IMR-90 (cell line): ENCODE results near the gene HS6ST3.

Source experiments
- CEBPB ChIP-seq: IDR thresholded peaks from 2 replicates; pipeline ENCODE4 v1.6.1; 2012; ENCODE audit warnings: low read depth, low read length, improper control_type of control experiment
- MXI1 ChIP-seq: IDR thresholded peaks from 2 replicates; pipeline ENCODE4 v1.6.1; 2012; ENCODE audit warnings: low read depth, mild to moderate bottlenecking, low read length, moderate library complexity, borderline replicate concordance
- POLR2A ChIP-seq: IDR thresholded peaks from 2 replicates; pipeline ENCODE4 v1.6.1; 2012; ENCODE audit warnings: mild to moderate bottlenecking, low read depth, low read length
- RAD21 ChIP-seq: IDR thresholded peaks from 2 replicates; pipeline ENCODE4 v1.6.1; 2012; ENCODE audit warnings: low read length, improper control_type of control experiment
- TF ChIP-seq, protein P1 (sequence below): conservative IDR thresholded peaks from 2 replicates; pipeline ENCODE4 v1.5.1; 2012; ENCODE audit warnings: mild to moderate bottlenecking, low read depth, low read length, improper control_type of control experiment
- TF ChIP-seq, protein P2 (sequence below): fragments of 150-350 bp; IDR thresholded peaks from 2 replicates; pipeline ENCODE4 v1.6.1; 2017; ENCODE audit warnings: mild to moderate bottlenecking, antibody characterized with exemption, low read length, low read depth

DNA sequence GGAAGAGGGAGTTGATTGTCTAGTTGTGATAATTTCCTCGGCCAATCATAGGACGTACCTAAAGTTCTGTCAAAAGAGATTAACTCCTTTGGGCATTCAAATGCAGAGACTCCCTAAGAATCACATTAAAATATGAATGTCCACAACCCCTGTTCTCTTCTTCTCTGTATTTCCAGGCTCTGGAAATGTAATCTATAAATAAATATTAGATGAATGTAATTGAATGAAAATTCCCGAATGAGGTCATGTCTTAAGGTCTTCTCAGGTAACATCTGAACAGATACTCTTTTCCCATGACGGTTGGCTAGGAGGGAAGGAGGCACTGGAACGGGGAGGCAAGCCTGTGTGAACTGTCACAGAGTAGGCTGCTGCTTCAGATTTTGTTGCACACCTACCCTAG lies 759.2 kb downstream of the HS6ST3 start:
- TF ChIP-seq, protein P1, sequence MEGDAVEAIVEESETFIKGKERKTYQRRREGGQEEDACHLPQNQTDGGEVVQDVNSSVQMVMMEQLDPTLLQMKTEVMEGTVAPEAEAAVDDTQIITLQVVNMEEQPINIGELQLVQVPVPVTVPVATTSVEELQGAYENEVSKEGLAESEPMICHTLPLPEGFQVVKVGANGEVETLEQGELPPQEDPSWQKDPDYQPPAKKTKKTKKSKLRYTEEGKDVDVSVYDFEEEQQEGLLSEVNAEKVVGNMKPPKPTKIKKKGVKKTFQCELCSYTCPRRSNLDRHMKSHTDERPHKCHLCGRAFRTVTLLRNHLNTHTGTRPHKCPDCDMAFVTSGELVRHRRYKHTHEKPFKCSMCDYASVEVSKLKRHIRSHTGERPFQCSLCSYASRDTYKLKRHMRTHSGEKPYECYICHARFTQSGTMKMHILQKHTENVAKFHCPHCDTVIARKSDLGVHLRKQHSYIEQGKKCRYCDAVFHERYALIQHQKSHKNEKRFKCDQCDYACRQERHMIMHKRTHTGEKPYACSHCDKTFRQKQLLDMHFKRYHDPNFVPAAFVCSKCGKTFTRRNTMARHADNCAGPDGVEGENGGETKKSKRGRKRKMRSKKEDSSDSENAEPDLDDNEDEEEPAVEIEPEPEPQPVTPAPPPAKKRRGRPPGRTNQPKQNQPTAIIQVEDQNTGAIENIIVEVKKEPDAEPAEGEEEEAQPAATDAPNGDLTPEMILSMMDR, result no peak
- no peak for TF ChIP-seq RAD21
- TF ChIP-seq POLR2A, result no peak
- TF ChIP-seq, protein P2, sequence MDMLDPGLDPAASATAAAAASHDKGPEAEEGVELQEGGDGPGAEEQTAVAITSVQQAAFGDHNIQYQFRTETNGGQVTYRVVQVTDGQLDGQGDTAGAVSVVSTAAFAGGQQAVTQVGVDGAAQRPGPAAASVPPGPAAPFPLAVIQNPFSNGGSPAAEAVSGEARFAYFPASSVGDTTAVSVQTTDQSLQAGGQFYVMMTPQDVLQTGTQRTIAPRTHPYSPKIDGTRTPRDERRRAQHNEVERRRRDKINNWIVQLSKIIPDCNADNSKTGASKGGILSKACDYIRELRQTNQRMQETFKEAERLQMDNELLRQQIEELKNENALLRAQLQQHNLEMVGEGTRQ, result no peak
- no peak for TF ChIP-seq MXI1
- TF ChIP-seq CEBPB, result no peak
